Pancreas (tissue), 10 donors: Measurements from ENCODE around the gene LCN12. TPM values are rescaled to one million over a fixed set of nuclear protein-coding genes. Genes with fewer than 3 reads are reported as not detected.

Source experiments
- ATAC-seq, 4 donors: fragments of 200-7000 bp; cut with Tn5 transposase; one replicate each; pipeline versions ENCODE4 v1.8.0 to v1.9.1; 2020; ENCODE audit warnings: mild to moderate bottlenecking in 4 of 4, moderate library complexity in 4 of 4
- DNase-seq, 6 donors: peaks; one replicate each; pipeline ENCODE4 v3.0.0-alpha.2; 2020
- FAIRE-seq: peaks from 2 replicates; lab custom pipeline; 2012; peaks lifted over from hg19 to GRCh38; lab: Jason Lieb, UNC
- H3K27ac ChIP-seq, 4 donors: fragments of 200-600 bp; sonication (generic); 1 replicate in 3 of 4; 2 replicates in 1 of 4; pipeline versions ENCODE4 v1.5.0 to v1.8.0; 2020
- H3K27me3 ChIP-seq, 4 donors: fragments of 200-600 bp; one replicate each; pipeline ENCODE4 v1.8.0; 2021
- H3K36me3 ChIP-seq, 3 donors: fragments of 200-600 bp; sonication (generic) in 1 of 3; one replicate each; pipeline versions ENCODE4 v1.5.0 to v1.8.0; 2020 to 2021
- H3K4me1 ChIP-seq, 3 donors: fragments of 200-600 bp; one replicate each; pipeline ENCODE4 v1.8.0; 2021
- H3K4me3 ChIP-seq, 4 donors: fragments of 200-600 bp; sonication (generic) in 2 of 4; one replicate each; pipeline versions ENCODE4 v1.5.0 to v1.8.0; 2020 to 2021
- H3K9me3 ChIP-seq, 4 donors: fragments of 200-600 bp; one replicate each; pipeline ENCODE4 v1.8.0; 2021
- CTCF ChIP-seq, 4 donors: fragments of 200-600 bp; sonication (generic) in 3 of 4; IDR thresholded peaks; one replicate each; pipeline versions ENCODE4 v1.5.0 to v1.8.0; 2021; ENCODE audit warnings: antibody characterized with exemption in 4 of 4
- whole genome bisulfite sequencing, 2 donors: extraction: QIAGEN DNeasy Blood & Tissue Kit; methylation state at CpG; one replicate each; pipeline ENCODE4 v1.1.7; 2013; 5-methylcytosine and 5-hydroxymethylcytosine counted together
- intact Hi-C, 3 donors: fragments of 100-400 bp; cut with DNase I; formaldehyde crosslinking; loops; one replicate each; pipeline versions ENCODE4 v1.11.1 to v1.14.2; 2022
- polyA plus RNA-seq, 2 donors: library from polyadenylated mRNA; stranded (reverse); fragments of 200-250 nt; gene quantifications; one replicate each; pipeline ENCODE4 v1.2.3, GENCODE V29; 2013
- total RNA-seq, 6 donors: library from RNA; stranded (reverse); fragmentation: NEBNext Ultra II Directional in 4 of 6; extraction: Animal tissue kit (Norgen Biotek cat#: 25700) in 4 of 6; gene quantifications; one replicate each; pipeline versions ENCODE4 v1.2.1 to v1.2.4, GENCODE V29; 2021 to 2023
- donor health status: healthy with polysubstance abuse.
- donor health status: DM: no; HTN: no; CAD: no; lungs with moderate emphysema.
- donor health status: DM: no; HTN: no; CAD: no.
- donor health status: control.
- donor health status: control.
- donor health status: Bipolar disorder and iron deficiency.
- donor health status: DM: yes; HTN: yes; CAD: no.
- donor health status: DM: no; HTN: no; CAD: no.
- donor health status: DM: no; HTN: no; CAD: no.
- donor health status: DM: yes; HTN: yes; CAD: no.

LCN12 gene
- total and polyA plus RNA-seq, 8 donors = 0.57 to 16.5 (median 3.4) TPM

GRCh38 chr9:136983656-136984314 lies 31.7 kb downstream of the LCN12 start:
- no peak for FAIRE-seq
- intact Hi-C loops = no loop called here
- H3K4me3 ChIP-seq = no peak overlapping the region

GRCh38 chr9:136984464-136985026 lies 32.5 kb downstream of the LCN12 start:
- FAIRE-seq = no peak
- WGBS, 2 donors = 64 to 78% methylated on average over 13 to 29 of the region's 29 CpGs

More at GRCh38 chr9:136983656-136984314, 31.7 kb downstream of the LCN12 start:
- no peak for ATAC-seq
- Histone ChIP-seq H3K27me3 (peaks cover 0 to 4% (median 0%) of the 10 kb centered on the region in 4 donors), H3K4me1 (no peaks in the 10 kb centered on the region), H3K36me3 (no peaks in the 10 kb centered on the region), H3K9me3 (no peaks in the 10 kb centered on the region), H3K27ac (no peak overlapping the region)
- WGBS, 2 donors = 76 to 87% methylated on average over 11 of the region's 11 CpGs
- TF ChIP-seq CTCF (IDR thresholded peaks at IDR 0.05) = no peak
- DNase-seq = no peak

GRCh38 chr9:136985027-136985602 lies 33.0 kb downstream of the LCN12 start:
- ATAC-seq = no peak
- peaks cover 0 to 4% (median 0%) of the 10 kb centered on the region in 4 donors for H3K27me3 ChIP-seq
- H3K4me1 ChIP-seq = no peaks in the 10 kb centered on the region
- no peak for FAIRE-seq
- no peak overlapping the region for H3K27ac ChIP-seq
- no peak overlapping the region for H3K4me3 ChIP-seq
- intact Hi-C loops = no loop called here
- no peaks in the 10 kb centered on the region for H3K36me3 ChIP-seq
- no peak for TF ChIP-seq CTCF (IDR thresholded peaks at IDR 0.05)
- no peaks in the 10 kb centered on the region for H3K9me3 ChIP-seq
- no peak for DNase-seq
- WGBS, 2 donors = 18 to 25% methylated on average over 28 to 48 of the region's 48 CpGs

More at GRCh38 chr9:136984464-136985026, 32.5 kb downstream of the LCN12 start:
- DNase-seq (no peak), ATAC-seq (no peak)
- Histone ChIP-seq H3K36me3 (no peaks in the 10 kb centered on the region), H3K27ac (no peak overlapping the region), H3K4me3 (no peak overlapping the region), H3K9me3 (no peaks in the 10 kb centered on the region), H3K4me1 (no peaks in the 10 kb centered on the region), H3K27me3 (peaks cover 0 to 4% (median 0%) of the 10 kb centered on the region in 4 donors)
- TF ChIP-seq CTCF (IDR thresholded peaks at IDR 0.05) = no peak
- intact Hi-C loops = no loop called here

- FAIRE-seq (no peak), ATAC-seq (no peak), DNase-seq (no peak)
- Histone ChIP-seq H3K4me1 (no peaks in the 10 kb centered on the region), H3K27ac (no peak overlapping the region), H3K9me3 (no peaks in the 10 kb centered on the region), H3K27me3 (peaks cover 0 to 4% (median 0%) of the 10 kb centered on the region in 4 donors), H3K36me3 (no peaks in the 10 kb centered on the region), H3K4me3 (no peak overlapping the region)
- no peak for TF ChIP-seq CTCF (IDR thresholded peaks at IDR 0.05)
- WGBS, 2 donors = 39% methylated on average over 32 to 33 of the region's 33 CpGs
- intact Hi-C loops = no loop called here
These were observed 33.8 kb downstream of the LCN12 start for GRCh38 chr9:136985853-136986252.
